Measurements from ENCODE around the gene MMP11. TPM values are rescaled to one million over a fixed set of nuclear protein-coding genes. Genes with fewer than 3 reads are reported as not detected.

Gene MMP11
- polyA plus RNA-seq, 4 donors = 15.4 to 21.8 (median 19.6) TPM

DNA sequence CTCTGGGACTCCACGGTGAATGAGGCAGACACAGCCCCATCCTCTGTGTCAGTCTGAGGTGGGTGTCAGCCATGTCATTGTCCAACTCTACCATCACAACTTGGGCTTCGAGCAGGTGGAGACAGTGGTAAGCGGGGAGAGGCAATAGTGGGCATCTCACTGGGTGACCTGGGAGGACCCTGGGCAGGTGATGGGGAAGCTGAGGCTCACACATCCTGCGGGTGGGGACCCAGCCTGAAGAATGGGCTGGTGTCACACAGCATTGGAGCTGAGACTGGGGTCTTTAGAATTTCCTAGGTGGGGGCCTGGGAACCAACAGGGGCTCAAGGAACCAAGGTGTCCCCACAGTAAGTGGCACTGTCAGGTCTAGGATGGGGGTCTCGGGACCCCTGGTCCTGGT, 7.1 kb downstream of the MMP11 start:
- no peak for DNase-seq (ENCODE audit: low read depth in 4 of 4, low spot score in 2 of 4)

DNA sequence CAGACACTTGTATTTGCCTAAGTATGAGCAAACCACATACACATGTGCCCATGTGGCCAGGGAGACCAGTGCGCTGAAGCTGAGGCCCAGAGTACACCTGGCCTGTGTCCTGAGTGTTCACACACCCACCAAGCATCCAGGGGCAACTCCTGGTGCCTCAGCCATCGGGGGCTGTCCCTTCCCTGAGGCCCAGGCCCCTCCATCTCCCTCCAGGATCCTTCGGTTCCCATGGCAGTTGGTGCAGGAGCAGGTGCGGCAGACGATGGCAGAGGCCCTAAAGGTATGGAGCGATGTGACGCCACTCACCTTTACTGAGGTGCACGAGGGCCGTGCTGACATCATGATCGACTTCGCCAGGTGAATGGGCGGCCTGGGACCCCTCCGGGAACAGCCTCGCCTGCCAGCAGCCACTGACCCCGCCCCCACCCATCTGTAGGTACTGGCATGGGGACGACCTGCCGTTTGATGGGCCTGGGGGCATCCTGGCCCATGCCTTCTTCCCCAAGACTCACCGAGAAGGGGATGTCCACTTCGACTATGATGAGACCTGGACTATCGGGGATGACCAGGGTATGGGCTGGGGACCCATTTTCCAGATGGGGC, 7.6 kb downstream of the MMP11 start:
- no peak for DNase-seq (ENCODE audit: low read depth in 4 of 4, low spot score in 2 of 4)

DNA sequence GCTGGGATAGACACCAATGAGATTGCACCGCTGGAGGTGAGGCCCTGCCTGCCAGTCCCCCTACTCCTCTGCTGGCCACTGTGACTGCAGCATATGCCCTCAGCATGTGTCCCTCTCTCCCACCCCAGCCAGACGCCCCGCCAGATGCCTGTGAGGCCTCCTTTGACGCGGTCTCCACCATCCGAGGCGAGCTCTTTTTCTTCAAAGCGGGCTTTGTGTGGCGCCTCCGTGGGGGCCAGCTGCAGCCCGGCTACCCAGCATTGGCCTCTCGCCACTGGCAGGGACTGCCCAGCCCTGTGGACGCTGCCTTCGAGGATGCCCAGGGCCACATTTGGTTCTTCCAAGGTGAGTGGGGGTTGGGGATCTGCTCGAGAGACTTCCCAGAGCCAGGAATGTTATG, 8.4 kb downstream of the MMP11 start:
- DNase-seq (ENCODE audit: low read depth in 4 of 4, low spot score in 2 of 4) = no peak

DNA sequence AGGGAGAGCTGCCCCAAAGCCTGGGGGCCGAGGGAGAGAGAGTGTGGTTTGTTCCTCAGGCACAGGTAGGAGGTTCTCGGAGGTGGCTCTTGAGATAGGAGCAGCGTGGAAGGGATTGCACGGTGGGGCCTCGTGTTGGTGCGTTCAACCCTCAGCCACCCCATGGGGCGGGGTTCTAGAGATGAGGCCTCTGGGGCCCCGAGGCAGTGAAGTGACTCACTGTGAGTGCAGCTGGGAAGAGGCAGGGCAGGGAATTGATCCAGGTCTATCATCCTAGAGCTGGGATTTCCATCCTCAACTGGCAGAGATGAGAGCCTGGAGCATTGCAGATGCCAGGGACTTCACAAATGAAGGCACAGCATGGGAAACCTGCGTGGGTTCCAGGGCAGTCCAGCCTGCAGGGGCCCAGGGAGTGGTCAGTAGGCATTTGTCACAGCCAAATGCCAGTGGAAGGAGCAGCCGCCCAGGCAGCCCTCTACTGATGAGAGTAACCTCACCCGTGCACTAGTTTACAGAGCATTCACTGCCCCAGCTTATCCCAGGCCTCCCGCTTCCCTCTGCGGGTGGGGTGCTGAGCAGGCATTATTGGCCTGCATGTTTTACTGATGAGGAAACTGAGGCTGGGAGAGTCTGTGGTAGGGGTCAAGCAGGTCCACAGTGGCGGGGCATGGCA, 9.0 kb downstream of the MMP11 start:
- no peak for DNase-seq (ENCODE audit: low read depth in 4 of 4, low spot score in 2 of 4)

DNA sequence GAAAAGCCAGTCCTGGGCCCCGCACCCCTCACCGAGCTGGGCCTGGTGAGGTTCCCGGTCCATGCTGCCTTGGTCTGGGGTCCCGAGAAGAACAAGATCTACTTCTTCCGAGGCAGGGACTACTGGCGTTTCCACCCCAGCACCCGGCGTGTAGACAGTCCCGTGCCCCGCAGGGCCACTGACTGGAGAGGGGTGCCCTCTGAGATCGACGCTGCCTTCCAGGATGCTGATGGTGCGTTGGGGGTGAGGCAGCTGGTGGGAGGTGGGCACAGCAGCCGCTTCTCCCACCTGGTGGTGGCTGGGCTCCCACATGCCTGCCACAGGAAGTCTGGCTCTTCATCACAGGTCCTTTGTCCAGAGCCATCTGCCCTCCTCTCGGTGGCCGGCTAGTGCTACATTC, 9.6 kb downstream of the MMP11 start:
- no peak for DNase-seq (ENCODE audit: low read depth in 4 of 4, low spot score in 2 of 4)

DNA sequence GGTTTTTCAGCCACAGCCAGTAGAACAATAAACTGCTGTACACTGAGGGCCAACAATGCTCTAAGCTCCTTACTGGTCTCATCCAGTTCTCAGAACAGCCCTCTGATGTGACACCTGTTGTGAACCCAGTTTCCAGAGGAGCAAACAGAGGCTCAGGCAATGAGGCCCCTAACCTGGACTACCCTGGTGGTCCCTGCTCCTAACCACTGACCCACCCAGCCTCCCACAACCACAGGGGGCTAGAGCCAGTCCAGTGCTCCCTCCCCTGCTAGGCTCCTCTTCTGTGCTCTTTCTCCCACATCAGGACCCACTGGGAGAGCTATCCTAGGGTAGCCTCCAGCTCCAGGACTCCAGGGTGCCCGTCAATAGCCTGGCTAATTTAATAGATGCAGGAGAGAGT, 10.1 kb downstream of the MMP11 start:
- DNase-seq (ENCODE audit: low read depth in 4 of 4, low spot score in 2 of 4) = no peak

DNA sequence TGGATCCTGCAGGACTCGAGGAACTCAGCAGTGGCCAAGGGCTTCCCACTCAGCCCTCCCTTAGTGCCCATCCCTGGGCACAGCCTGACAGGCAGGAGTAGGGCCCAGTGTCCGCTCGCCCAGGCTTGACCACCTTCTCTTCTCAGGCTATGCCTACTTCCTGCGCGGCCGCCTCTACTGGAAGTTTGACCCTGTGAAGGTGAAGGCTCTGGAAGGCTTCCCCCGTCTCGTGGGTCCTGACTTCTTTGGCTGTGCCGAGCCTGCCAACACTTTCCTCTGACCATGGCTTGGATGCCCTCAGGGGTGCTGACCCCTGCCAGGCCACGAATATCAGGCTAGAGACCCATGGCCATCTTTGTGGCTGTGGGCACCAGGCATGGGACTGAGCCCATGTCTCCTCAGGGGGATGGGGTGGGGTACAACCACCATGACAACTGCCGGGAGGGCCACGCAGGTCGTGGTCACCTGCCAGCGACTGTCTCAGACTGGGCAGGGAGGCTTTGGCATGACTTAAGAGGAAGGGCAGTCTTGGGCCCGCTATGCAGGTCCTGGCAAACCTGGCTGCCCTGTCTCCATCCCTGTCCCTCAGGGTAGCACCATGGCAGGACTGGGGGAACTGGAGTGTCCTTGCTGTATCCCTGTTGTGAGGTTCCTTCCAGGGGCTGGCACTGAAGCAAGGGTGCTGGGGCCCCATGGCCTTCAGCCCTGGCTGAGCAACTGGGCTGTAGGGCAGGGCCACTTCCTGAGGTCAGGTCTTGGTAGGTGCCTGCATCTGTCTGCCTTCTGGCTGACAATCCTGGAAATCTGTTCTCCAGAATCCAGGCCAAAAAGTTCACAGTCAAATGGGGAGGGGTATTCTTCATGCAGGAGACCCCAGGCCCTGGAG, 10.9 kb downstream of the MMP11 start:
- no peak for DNase-seq (ENCODE audit: low read depth in 4 of 4, low spot score in 2 of 4)

DNA sequence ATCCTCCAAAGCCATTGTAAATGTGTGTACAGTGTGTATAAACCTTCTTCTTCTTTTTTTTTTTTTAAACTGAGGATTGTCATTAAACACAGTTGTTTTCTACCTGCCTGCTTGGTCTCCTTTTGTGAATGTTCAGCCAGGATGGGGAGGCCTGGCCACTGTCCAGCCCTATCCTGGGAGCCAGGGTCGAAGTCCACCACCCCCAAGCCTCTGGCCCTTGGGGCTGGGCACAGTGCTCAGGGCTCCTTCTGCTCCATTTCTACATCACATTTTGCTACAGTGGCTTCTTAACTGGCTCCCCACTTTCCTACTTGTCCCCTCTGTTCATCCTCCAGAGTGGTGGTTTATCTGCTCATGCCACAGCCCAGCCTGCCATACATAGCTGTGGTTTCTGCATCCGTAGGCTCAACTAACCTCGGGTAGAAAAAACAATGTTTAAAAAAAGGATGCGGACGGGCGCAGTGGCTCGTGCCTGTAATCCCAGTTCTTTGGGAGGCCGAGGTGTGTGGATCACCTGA, 11.6 kb downstream of the MMP11 start:
- DNase-seq (ENCODE audit: low read depth in 4 of 4, low spot score in 2 of 4) = no peak

DNA sequence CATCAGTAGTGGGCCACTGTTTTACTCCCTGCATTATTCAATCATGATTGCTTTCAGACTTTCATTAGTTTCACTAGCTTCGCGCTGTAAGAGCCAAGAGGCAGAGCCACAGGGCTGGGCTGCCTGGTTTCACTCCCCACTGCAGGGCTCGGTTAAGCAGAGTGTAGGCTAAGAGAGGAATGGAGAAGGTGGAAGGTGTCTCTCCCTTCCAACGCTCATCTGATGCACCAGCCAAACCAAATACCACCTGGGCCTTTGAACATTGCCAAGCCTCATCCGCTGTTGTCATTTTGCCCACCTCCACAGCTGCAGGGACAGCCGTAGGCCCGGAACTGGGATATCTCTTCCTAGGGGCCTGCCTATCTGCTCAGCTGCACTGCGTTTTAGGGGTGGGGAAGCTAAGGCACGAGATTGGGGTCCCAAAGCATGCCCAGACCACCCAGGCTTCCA, 13.6 kb downstream of the MMP11 start:
- DNase-seq (ENCODE audit: low read depth in 4 of 4, low spot score in 2 of 4) = no peak

DNA sequence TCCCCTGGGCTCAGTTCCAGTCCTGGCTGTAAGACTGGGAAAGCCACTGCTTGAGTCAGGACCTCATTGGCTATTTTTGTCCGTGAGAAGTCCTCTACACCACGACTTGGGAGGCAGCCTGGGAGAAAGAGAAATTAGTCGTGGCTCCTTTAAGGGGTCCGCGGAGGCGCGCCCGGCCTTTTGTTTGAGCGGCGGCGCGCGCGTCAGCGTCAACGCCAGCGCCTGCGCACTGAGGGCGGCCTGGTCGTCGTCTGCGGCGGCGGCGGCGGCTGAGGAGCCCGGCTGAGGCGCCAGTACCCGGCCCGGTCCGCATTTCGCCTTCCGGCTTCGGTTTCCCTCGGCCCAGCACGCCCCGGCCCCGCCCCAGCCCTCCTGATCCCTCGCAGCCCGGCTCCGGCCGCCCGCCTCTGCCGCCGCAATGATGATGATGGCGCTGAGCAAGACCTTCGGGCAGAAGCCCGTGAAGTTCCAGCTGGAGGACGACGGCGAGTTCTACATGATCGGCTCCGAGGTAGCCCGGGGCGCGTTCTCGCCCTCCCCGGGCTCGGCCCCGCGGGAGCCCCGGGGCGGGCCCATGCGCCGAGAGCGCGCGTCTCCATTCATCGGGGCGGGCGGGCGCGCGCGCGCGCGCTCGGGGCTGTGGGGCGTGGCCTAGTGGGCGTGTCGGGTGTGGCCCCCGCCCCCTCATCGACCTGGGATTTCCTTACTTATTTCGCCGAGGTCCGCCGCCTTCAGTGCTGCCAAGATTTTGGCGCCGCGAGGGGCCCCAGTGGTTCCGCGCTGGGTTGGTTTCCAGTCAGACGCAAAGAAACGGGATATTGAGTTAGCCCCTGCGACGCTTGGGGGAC, 14.3 kb downstream of the MMP11 start, which contains the start of gene SMARCB1:
SMARCB1 (plus strand) TSS at position 215 of the 848 bp plus-strand sequence; CDS start at position 419, 204 bp downstream.
- DNase-seq (ENCODE audit: low read depth in 4 of 4, low spot score in 2 of 4) = peak; percentile 72 to 85 (median 77)

DNA sequence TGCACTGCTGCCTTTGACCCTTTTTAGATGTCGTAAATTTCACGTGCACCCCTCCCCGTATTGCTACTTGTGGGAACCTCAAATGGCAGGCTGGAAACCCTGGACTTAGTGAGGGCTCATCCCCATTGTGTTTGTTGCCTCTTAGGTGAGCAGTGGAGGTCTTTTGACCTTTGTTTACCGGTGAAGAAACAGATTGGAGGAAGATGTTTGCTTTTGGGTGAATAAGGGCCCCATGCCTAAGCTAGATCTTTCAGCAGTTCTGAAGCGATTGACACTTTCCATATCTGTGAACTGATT, 14.9 kb downstream of the MMP11 start:
- no peak for DNase-seq (ENCODE audit: low read depth in 4 of 4, low spot score in 2 of 4)

DNA sequence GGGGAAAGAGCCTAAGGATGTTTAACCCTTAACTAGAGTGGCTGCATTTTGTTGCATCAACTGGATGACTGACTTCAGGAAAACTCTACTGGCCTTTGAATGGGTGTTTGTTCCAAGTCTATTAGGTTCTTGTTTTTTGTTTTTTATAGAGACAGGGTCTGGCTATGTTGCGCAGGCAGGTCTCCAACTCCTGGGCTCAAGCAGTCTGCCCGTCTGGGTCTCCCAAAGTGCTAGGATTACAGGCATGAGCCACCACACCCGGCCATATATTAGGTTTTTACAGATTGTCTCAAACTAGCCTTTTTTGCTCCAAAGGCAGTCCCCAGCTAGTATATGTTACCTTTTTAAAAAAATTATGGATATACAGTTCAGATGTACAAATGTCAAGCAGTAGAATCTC, 15.3 kb downstream of the MMP11 start:
- DNase-seq (ENCODE audit: low read depth in 4 of 4, low spot score in 2 of 4) = no peak

DNA sequence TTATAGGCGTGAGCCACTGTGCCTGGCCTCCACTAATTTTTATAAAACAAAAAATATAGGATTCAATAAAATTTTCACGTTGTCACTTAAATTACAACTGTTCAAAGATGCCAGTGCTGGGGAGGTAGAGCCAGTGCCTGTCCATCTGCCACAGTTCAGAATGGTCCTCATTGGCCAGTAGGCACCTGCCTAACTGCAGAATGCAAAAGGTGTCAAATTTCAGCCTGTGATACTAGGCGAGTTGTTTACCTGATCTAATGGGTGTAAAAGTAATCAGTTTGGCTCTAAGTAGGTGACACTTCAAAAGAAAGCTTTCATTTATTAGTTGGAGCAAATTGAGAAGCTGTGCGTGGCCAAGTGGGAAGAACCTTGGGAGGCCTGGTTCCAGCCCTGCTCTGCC, 16.5 kb downstream of the MMP11 start:
- no peak for DNase-seq (ENCODE audit: low read depth in 4 of 4, low spot score in 2 of 4)

DNA sequence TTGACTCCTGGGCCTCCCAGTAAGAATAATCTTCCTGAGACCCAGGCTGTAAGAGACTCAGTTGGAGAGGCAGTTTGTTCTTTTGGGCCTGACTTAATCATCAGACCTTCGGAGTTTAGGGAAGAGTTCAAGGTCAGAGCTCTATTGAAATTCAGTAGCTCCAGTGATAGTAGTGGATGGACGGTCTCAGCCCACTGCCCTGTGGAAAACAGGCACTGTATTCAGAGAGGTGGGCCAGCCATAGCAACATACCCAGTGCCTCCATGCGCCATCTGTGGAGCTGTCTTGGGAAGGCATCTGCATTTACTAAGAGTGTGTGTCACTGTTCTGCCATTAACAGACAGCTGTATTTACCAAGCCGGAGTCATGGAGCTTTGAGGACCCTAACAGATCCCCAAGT, 17.0 kb downstream of the MMP11 start:
- DNase-seq (ENCODE audit: low read depth in 4 of 4, low spot score in 2 of 4) = no peak

DNA sequence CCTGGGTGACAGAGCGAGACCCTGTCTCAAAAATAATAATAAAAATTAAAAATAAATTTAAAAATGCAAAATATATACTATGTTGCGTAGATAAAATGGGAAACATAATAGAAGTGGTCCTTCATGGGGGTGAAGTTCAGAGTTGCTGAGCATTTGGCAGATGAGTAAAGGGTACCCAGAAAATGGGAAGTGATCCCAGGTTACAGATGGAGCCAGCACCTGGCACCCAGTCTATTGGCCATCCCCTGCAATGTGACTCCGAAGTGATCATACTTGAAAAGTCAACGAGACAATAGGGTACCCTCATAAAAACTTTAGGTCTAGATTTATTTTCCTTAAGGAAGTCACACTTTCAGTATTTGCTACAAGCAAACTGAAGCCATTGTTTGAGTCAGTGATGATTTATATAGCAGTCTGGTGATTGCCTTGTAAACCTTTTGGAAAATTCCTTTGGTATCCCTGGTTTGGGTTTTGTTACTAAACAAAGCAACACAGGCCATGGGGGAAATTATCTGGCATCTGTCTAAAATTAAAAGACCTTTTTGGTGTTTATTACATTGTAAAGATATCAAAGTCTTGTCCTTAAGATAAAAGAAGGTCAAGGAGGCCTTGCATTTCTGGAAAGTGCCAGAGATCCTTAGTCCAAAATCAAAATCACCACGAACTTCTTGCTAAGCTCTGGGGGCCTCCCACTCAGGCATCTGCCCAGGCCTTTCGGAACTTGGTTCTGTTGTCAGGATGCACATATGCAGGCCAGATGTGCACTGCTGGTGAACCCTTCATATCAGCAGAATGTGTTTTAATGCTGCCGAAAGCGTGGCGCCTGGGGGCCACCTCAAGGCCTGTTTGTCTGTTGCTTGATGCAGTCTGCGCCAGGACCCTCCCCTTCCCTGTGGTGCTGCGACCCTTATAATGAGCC, 18.4 kb downstream of the MMP11 start:
- no peak for DNase-seq (ENCODE audit: low read depth in 4 of 4, low spot score in 2 of 4)

DNA sequence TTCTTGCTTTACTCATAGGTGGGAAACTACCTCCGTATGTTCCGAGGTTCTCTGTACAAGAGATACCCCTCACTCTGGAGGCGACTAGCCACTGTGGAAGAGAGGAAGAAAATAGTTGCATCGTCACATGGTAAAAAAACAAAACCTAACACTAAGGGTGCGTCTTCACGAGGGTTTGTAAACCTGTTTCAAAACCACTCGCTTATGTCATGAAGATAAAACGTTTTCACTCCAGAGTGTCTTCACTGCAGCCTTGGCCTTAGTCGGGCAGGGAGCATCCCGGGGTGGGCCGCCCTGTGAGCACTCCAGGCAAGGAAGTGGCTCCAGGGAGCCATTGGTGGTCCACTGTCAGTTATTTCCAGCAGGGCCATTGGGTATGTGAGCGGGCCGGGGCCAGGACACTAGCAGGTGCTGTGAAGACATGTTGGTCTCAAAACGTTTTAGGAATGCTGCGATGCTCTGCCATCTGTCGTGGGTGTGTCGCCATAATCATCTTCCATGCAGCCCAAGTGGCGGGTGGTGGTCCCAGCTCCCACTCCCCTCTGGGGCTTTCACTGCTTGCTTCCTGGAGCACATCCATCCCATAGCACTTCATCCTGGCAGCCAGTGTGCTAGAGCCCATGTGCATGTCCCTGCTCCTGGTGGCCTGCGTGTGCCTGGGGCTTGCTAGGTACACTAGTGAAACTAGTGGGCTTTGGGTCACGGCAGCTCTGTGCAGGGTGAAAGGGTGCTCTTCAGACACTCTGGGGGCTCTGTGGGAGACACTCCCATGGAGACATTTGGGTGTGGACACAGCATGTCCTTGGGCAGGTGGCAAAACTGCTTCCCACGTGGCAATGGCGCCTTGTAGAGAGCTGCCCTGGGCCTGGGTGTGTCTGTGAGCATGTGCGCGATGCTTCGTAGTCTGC, 19.3 kb downstream of the MMP11 start:
- DNase-seq (ENCODE audit: low read depth in 4 of 4, low spot score in 2 of 4) = no peak

DNA sequence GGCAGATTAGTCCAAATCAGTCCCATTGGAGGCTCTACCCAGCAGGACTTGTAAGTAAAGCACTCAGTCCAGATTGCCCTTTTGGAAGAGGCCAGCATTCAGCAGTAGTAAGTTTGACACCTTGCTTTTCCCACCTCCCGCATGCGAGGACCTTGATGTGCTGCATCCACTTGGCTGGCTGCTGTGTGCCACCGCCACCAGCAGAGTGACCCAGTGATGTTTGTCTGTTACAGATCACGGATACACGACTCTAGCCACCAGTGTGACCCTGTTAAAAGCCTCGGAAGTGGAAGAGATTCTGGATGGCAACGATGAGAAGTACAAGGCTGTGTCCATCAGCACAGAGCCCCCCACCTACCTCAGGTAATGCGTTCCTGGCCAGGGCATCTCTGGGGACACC, 20.7 kb downstream of the MMP11 start:
- DNase-seq (ENCODE audit: low read depth in 4 of 4, low spot score in 2 of 4) = no peak

DNA sequence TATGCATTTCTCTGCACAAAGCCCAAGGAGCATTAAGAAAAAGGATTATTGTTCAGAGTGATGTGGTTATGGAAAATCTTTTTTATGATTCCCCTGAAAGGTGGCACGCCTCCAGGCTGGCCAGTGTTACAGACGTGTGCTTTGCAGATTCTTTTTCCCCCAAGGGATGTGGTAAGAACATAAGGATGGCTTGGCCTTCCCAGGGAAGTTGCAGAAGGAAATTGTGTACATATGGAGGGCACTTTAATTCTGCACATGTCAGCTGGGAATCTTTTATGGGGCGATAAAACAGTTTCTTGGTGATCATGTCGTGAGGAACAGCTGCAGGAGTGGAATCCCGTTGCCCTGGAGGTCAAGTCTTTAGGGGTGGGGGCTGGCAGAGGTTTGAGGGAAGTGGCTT, 23.8 kb downstream of the MMP11 start:
- DNase-seq (ENCODE audit: low read depth in 4 of 4, low spot score in 2 of 4) = no peak
